Coronary artery (tissue), 2 donors: ENCODE measurements around the gene KASH5.

ENCODE experiments used
- DNase-seq: peaks from one replicate; pipeline ENCODE4 v3.0.0-alpha.2; 2017; ENCODE audit warnings: low spot score
- H3K27ac ChIP-seq, 2 donors: fragments of 200-600 bp; sonication (generic); one replicate each; pipeline ENCODE4 v1.5.1; 2016 to 2019
- H3K4me3 ChIP-seq: fragments of 200-600 bp; sonication (generic); 2 replicates; pipeline ENCODE4 v1.5.1; 2016; ENCODE audit warnings: mild to moderate bottlenecking, moderate library complexity
- TF ChIP-seq, protein P1 (sequence below): fragments of 200-600 bp; sonication (generic); IDR thresholded peaks from one replicate; pipeline ENCODE4 v1.5.1; 2019; ENCODE audit warnings: antibody characterized with exemption

The KASH5 gene

DNA sequence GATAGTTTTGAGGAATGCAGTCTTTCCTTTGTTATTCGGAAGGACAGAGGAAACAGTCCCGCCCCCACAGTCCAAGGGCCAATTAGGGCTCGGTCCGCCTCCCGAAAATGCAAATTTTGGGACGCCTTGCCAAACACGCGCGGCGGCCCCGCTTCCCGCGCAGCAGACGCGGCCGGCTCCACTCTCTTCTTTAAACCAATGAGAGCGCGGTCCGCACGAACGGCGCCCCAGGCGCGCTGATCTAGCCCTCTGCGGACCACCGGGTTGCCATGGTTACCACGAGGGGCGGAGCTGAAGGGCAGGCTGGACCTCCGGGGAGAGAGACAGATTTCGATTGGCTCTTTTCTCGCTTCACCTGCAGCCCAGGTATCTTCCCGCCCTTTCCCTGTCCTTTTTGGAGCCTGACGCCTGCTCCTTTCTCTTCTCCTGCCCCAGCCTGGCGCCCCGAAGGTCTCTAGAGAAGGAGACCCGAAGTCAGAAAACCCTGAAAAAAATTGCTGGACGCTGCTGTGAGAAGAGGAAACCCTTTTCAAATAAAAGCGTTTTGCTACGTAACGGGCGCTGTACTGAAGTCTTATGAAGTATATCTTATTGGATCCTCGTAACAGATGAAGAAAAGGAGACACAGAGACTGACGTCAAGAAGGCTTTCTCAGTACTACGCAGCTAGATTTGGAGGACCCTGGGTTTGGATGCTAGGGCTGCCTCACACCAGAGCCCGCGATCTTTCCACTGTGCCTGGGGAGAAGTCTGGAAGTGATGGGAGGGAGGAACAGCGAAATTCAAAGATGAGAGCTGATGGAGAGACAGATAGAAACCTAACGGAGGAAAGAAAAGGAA lies 33.2 kb downstream of the KASH5 start:
- H3K4me3 ChIP-seq, result peak overlapping the region; percentile 50
- DNase-seq, result no peak
- no peak overlapping the region for H3K27ac ChIP-seq
- TF ChIP-seq, protein P1, sequence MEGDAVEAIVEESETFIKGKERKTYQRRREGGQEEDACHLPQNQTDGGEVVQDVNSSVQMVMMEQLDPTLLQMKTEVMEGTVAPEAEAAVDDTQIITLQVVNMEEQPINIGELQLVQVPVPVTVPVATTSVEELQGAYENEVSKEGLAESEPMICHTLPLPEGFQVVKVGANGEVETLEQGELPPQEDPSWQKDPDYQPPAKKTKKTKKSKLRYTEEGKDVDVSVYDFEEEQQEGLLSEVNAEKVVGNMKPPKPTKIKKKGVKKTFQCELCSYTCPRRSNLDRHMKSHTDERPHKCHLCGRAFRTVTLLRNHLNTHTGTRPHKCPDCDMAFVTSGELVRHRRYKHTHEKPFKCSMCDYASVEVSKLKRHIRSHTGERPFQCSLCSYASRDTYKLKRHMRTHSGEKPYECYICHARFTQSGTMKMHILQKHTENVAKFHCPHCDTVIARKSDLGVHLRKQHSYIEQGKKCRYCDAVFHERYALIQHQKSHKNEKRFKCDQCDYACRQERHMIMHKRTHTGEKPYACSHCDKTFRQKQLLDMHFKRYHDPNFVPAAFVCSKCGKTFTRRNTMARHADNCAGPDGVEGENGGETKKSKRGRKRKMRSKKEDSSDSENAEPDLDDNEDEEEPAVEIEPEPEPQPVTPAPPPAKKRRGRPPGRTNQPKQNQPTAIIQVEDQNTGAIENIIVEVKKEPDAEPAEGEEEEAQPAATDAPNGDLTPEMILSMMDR, result no peak

DNA sequence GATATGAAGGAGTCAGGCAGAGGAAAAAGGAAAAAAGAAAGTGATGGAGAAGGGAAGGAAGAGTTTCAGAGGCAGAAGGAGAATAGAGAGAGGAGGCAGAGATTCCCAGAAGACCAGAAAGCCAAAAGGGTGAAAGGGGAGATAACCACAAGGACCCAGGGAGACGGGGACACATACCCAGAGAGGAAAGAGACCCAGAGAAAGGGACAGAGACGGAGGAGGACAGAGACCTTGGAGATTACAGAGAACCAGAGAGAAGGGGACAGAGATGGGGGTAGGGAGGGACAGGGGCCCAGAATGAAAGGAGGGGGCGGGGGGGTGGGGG lies 33.8 kb downstream of the KASH5 start:
- DNase-seq, result no peak
- TF ChIP-seq, protein P1, result no peak
- Histone ChIP-seq H3K4me3 (no peak overlapping the region), H3K27ac (no peak overlapping the region)

DNA sequence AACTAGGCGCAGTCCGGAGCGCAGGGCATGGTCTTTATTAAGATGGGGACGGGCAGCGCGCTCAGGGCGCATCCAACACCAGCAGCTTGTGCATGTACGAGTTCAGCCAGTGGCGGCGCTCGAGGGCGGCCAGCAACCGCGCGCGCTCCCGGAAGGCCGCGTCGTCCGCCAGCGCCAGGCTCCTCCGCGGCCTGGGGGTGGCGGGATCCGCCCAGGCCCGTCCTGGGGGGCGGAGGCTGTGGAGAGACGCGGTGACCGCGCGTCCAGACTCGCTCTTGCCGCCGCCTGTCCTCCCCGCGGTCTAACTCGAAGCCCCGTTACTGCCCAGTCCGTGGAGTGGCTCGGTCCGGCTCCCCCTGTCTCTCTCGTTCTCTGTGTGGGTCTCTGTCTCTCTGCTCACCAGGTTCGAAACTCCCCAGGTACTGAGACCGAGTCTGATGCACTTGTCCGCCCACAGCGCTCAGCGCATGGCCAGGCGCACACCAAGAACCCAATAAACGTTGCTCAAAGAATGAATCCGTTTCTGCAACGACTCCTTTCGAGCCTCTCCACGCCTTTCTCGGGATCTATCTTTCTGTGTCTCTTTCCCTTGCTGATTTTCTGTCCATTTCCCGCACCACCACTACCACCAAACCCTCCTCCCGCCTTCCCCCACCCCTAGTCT lies 34.5 kb downstream of the KASH5 start:
- Histone ChIP-seq H3K27ac (no peak overlapping the region), H3K4me3 (peak overlapping the region; percentile 61)
- TF ChIP-seq, protein P1, result no peak
- DNase-seq, result no peak

DNA sequence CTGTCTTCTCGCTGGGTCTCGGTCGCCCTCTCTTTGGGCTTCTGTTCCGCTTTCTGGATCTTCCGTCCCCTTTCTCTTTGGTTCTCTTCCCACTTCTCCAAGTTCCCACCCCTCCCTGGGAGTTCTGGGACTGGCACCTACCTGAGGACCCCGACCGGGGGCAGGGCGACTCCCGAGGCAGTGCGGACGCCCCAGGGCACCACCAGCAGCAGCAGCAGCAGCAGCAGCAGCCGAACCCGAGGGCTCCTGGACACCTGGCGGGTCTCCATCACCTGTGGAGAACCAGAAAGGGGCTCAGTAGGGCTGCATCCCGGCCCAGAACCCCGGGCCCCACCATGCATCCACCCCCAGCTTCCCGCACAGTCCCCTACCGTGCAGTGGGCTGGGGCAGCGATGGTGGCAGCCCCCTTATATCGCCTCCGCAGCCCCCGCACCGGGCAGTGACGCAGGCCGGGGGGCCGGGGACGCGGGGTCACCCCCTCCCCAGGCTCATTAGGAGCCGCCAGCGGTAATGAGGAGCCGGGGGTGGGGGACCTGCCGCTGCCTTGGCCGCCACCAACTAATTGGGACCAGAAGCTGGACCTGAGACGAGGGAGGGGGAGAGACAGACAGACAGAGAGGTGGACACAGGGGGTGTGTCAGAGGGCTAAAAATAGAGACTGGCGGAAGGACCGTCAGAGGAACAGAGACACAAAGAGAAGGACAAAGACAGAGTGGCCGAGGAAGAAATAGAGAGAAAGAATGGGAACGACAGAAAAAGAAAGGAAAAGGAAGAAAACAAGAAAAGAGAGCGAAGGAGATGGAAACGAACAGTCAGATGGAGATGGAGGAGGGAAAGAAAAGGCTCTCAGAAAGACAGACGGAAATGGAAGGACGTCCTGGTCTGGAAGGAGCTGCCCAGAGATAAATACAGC lies 35.3 kb downstream of the KASH5 start, which contains the start of gene PTH2:
TSS of gene PTH2 (minus strand) at position 371 of the 914 bp plus-strand sequence. CDS start at position 269, 102 bp downstream.
- peak within 1 kb of the TSS; percentile 61 for H3K4me3 ChIP-seq

DNA sequence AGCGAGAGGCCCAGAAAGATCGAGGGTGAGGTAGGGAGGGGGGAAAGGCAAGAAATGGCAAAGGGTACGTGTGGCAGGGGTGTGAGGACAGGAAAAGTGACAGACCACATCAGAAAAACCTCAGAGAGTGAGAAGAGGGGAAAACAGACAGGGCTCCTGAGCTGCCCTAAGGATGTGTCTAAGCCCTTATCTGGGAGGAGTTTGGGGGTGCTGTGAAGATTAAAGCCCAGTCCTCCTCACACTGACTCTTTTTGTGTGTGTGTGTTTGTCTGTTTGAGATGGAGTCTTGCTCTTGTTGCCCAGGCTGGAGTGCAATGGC lies 35.9 kb downstream of the KASH5 start:
- TF ChIP-seq, protein P1, result no peak
- no peak for DNase-seq
- H3K27ac ChIP-seq, result no peak overlapping the region
- no peak overlapping the region for H3K4me3 ChIP-seq

More for the DNA sequence above, 35.3 kb downstream of the KASH5 start, which contains the start of gene PTH2:
- TF ChIP-seq, protein P1, result no peak
- no peak within 1 kb of the TSS for H3K27ac ChIP-seq
- no peak for DNase-seq

DNA sequence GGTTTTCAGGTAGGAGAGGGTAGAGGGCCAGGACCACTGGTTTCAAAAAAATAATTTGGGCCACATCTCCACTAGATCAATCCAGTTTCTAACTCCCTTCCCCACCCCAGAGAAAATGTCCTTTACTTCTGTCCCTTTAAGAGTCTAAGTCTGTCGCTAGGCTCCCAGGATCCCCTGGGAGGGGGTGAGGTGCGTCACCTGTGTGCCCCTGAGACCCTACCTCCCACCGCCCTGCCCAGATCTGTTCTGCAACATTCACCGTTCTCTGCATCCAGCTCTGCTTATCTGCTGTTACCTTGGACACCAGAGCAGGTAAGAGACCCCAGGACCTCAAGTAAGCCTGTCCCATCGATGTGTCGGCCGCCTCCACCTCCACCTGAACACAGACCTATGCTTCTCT lies 37.1 kb downstream of the KASH5 start, which contains the start of gene GFY:
TSS of gene GFY (plus strand) at position 211 of the 400 bp plus-strand sequence. CDS start 1,043 bp downstream, outside the sequence.
- H3K27ac ChIP-seq, result no peak within 1 kb of the TSS
- TF ChIP-seq, protein P1, result no peak
- DNase-seq, result no peak
- no peak within 1 kb of the TSS for H3K4me3 ChIP-seq
